Osteoblast (primary cell): ENCODE results near the gene GPN1. TPM values are rescaled to one million over a fixed set of nuclear protein-coding genes. Genes with fewer than 3 reads are reported as not detected.
A peak's percentile ranks its signal among the peaks of the same experiment; 100 is the strongest.
"Not testable (repeated sequence)": the region's sequence is repeated elsewhere in the genome, so short reads cannot be mapped to it uniquely, and the experiment has no call there.

Experiments used
- DNase-seq: peaks from one replicate; pipeline ENCODE4 v3.0.0; 2011; ENCODE audit warnings: low spot score, mixed read lengths; ENCODE audit not compliant: insufficient read length; ENCODE audit errors: missing footprints
- H2AFZ ChIP-seq: 2 replicates; pipeline ENCODE4 v1.6.0; 2011; ENCODE audit warnings: mild to moderate bottlenecking, low read length
- H3K27ac ChIP-seq: 2 replicates; pipeline ENCODE4 v1.5.1; 2011; ENCODE audit warnings: mild to moderate bottlenecking, low read depth, low read length, moderate library complexity
- H3K27me3 ChIP-seq: 2 replicates; pipeline ENCODE4 v1.6.0; 2012; ENCODE audit warnings: mild to moderate bottlenecking, control low read depth, inconsistent platforms, low read length, moderate library complexity; ENCODE audit not compliant: insufficient read depth
- H3K36me3 ChIP-seq: 2 replicates; pipeline ENCODE4 v1.5.1; 2011; ENCODE audit warnings: mild to moderate bottlenecking, low read length, control low read depth, moderate library complexity; ENCODE audit not compliant: insufficient read depth
- H3K4me1 ChIP-seq: 2 replicates; pipeline ENCODE4 v1.5.1; 2011; ENCODE audit warnings: mild to moderate bottlenecking, low read length, control low read depth, moderate library complexity; ENCODE audit not compliant: insufficient read depth
- H3K4me2 ChIP-seq: 2 replicates; pipeline ENCODE4 v1.6.0; 2011; ENCODE audit warnings: mild to moderate bottlenecking, low read length; ENCODE audit not compliant: insufficient read depth
- H3K4me3 ChIP-seq: fragments of 200-600 bp; sonication (generic); 3 replicates; pipeline ENCODE4 v1.5.1; 2012; ENCODE audit warnings: mild to moderate bottlenecking, low read length, inconsistent platforms; ENCODE audit not compliant: insufficient read depth
- H3K79me2 ChIP-seq: 2 replicates; pipeline ENCODE4 v1.6.0; 2012; ENCODE audit warnings: mild to moderate bottlenecking, low read length, control low read depth, inconsistent platforms; ENCODE audit not compliant: insufficient read depth
- H3K9me3 ChIP-seq: 2 replicates; pipeline ENCODE4 v1.5.1; 2011; ENCODE audit warnings: low read depth, low read length, control low read depth
- H4K20me1 ChIP-seq: 2 replicates; pipeline ENCODE4 v1.6.0; 2012; ENCODE audit warnings: mild to moderate bottlenecking, low read length, control low read depth; ENCODE audit not compliant: insufficient read depth
- CTCF ChIP-seq: IDR thresholded peaks from 2 replicates; pipeline ENCODE4 v1.5.1; 2011; ENCODE audit warnings: mild to moderate bottlenecking, low read depth, low read length, moderate library complexity; ENCODE audit errors: extremely low read depth
- total RNA-seq: library from RNA; depleted of rRNA; stranded (reverse); fragments of >200 nt; gene quantifications from 2 replicates; pipeline ENCODE4 v1.2.3, GENCODE V29; 2012

The GPN1 gene
- total RNA-seq, 1 donor: 27.5 TPM

GRCh38 chr2:27588308-27588707, 40.5 kb upstream of the GPN1 start:
- no peak for TF ChIP-seq CTCF
- H3K27me3 ChIP-seq: no peaks in the 10 kb centered on the region
- no peak overlapping the region for H2AFZ ChIP-seq
- H3K79me2 ChIP-seq: peaks cover 97% of the 10 kb centered on the region
- peak overlapping the region; percentile 46 for H3K4me2 ChIP-seq
- peaks cover 29% of the 10 kb centered on the region for H3K4me1 ChIP-seq
- H3K27ac ChIP-seq: peak overlapping the region; percentile 37
- peaks cover 29% of the 10 kb centered on the region for H4K20me1 ChIP-seq
- no peaks in the 10 kb centered on the region for H3K9me3 ChIP-seq
- H3K36me3 ChIP-seq: no peaks in the 10 kb centered on the region
- no peak overlapping the region for H3K4me3 ChIP-seq
- no peak for DNase-seq

GRCh38 chr2:27591745-27592144, 37.1 kb upstream of the GPN1 start:
- no peak overlapping the region for H3K4me3 ChIP-seq
- peaks cover 21% of the 10 kb centered on the region for H4K20me1 ChIP-seq
- H3K9me3 ChIP-seq: no peaks in the 10 kb centered on the region
- peaks cover 92% of the 10 kb centered on the region for H3K79me2 ChIP-seq
- no peaks in the 10 kb centered on the region for H3K36me3 ChIP-seq
- peak; percentile 80 for DNase-seq
- TF ChIP-seq CTCF: no peak
- H3K4me2 ChIP-seq: peak overlapping the region; percentile 19
- no peaks in the 10 kb centered on the region for H3K27me3 ChIP-seq
- no peak overlapping the region for H2AFZ ChIP-seq
- peaks cover 16% of the 10 kb centered on the region for H3K4me1 ChIP-seq
- H3K27ac ChIP-seq: no peak overlapping the region

- no peak for TF ChIP-seq CTCF
- no peaks in the 10 kb centered on the region for H3K36me3 ChIP-seq
Measured at GRCh38 chr2:27593240-27593639, 35.6 kb upstream of the GPN1 start.

GRCh38 chr2:27594020-27594703, 34.7 kb upstream of the GPN1 start:
- not testable (repeated sequence) for H3K36me3 ChIP-seq, H3K4me2 ChIP-seq, H2AFZ ChIP-seq, H3K27me3 ChIP-seq, H3K4me3 ChIP-seq, H3K27ac ChIP-seq, DNase-seq, H3K9me3 ChIP-seq
- Histone ChIP-seq H3K4me1 (peaks cover 12% of the 10 kb centered on the region), H4K20me1 (peaks cover 24% of the 10 kb centered on the region), H3K79me2 (peaks cover 92% of the 10 kb centered on the region)

More at GRCh38 chr2:27593240-27593639, 35.6 kb upstream of the GPN1 start:
- no peak for DNase-seq
- Histone ChIP-seq H3K4me3 (no peak overlapping the region), H3K27me3 (no peaks in the 10 kb centered on the region), H2AFZ (no peak overlapping the region), H3K4me2 (no peak overlapping the region), H3K79me2 (peaks cover 92% of the 10 kb centered on the region), H4K20me1 (peaks cover 21% of the 10 kb centered on the region), H3K4me1 (peaks cover 17% of the 10 kb centered on the region), H3K9me3 (no peaks in the 10 kb centered on the region), H3K27ac (no peak overlapping the region)

- not testable (repeated sequence) for H2AFZ ChIP-seq, DNase-seq, H3K9me3 ChIP-seq, H3K27ac ChIP-seq, H3K4me2 ChIP-seq, H3K4me3 ChIP-seq, H3K27me3 ChIP-seq
- peaks cover 10% of the 10 kb centered on the region for H3K36me3 ChIP-seq
- peaks cover 29% of the 10 kb centered on the region for H4K20me1 ChIP-seq
- peaks cover 12% of the 10 kb centered on the region for H3K4me1 ChIP-seq
- peaks cover 92% of the 10 kb centered on the region for H3K79me2 ChIP-seq
Measured at GRCh38 chr2:27595412-27595811, 33.4 kb upstream of the GPN1 start.
